ENCODE results near the gene MDM4.

MDM4 gene

GRCh38 chr1:204493145-204493983, 22.8 kb upstream of the MDM4 start:
- no peak for DNase-seq (ENCODE audit: low read depth)

- DNase-seq (ENCODE audit: low read depth): no peak
These were observed 22.3 kb upstream of the MDM4 start for GRCh38 chr1:204493984-204494280.

GRCh38 chr1:204494281-204495077, 21.7 kb upstream of the MDM4 start, which contains the start of gene PIK3C2B:
Gene PIK3C2B, minus strand, starts transcription at chr1:204494805. Its CDS starts 25,003 bp downstream, at chr1:204469802.
- no peak for DNase-seq (ENCODE audit: low read depth)

GRCh38 chr1:204495078-204495753, 21.0 kb upstream of the MDM4 start:
- DNase-seq (ENCODE audit: low read depth): no peak

- DNase-seq (ENCODE audit: low read depth): no peak
These were observed 20.4 kb upstream of the MDM4 start for GRCh38 chr1:204495777-204496176.

- DNase-seq (ENCODE audit: low read depth): no peak
These were observed 17.2 kb upstream of the MDM4 start for GRCh38 chr1:204498981-204499380.

- DNase-seq (ENCODE audit: low read depth): no peak
These were observed 16.4 kb upstream of the MDM4 start for GRCh38 chr1:204499511-204500468.

GRCh38 chr1:204502241-204502640, 14.0 kb upstream of the MDM4 start:
- DNase-seq (ENCODE audit: low read depth): no peak

- no peak for DNase-seq (ENCODE audit: low read depth)
These were observed 12.9 kb upstream of the MDM4 start for GRCh38 chr1:204503122-204503912.

GRCh38 chr1:204503913-204504519, 12.2 kb upstream of the MDM4 start:
- DNase-seq (ENCODE audit: low read depth): no peak

- no peak for DNase-seq (ENCODE audit: low read depth)
These were observed 10.5 kb upstream of the MDM4 start for GRCh38 chr1:204505674-204506200.

GRCh38 chr1:204506201-204506968, 9.8 kb upstream of the MDM4 start:
- peak; percentile 69 for DNase-seq (ENCODE audit: low read depth)

- DNase-seq (ENCODE audit: low read depth): peak; percentile 76
These were observed 9.3 kb upstream of the MDM4 start for GRCh38 chr1:204506969-204507316.

GRCh38 chr1:204507317-204508105, 8.7 kb upstream of the MDM4 start:
- no peak for DNase-seq (ENCODE audit: low read depth)

GRCh38 chr1:204509186-204509635, 7.0 kb upstream of the MDM4 start:
- DNase-seq (ENCODE audit: low read depth): no peak

- DNase-seq (ENCODE audit: low read depth): no peak
These were observed 4.8 kb upstream of the MDM4 start for GRCh38 chr1:204511366-204511765.

- DNase-seq (ENCODE audit: low read depth): no peak
These were observed 3.0 kb upstream of the MDM4 start for GRCh38 chr1:204513117-204513716.

GRCh38 chr1:204514828-204515227, 1.4 kb upstream of the MDM4 start:
- DNase-seq (ENCODE audit: low read depth): no peak
